ENCODE measurements around the gene GGTLC2.
"Not testable (repeated sequence)": the region's sequence is repeated elsewhere in the genome, so short reads cannot be mapped to it uniquely, and the experiment has no call there.

Gene GGTLC2

GRCh38 chr22:22633533-22633932 lies 10.9 kb upstream of the GGTLC2 start:
- DNase-seq (ENCODE audit: low read depth, low spot score); H3K27ac ChIP-seq: not testable (repeated sequence)

DNA sequence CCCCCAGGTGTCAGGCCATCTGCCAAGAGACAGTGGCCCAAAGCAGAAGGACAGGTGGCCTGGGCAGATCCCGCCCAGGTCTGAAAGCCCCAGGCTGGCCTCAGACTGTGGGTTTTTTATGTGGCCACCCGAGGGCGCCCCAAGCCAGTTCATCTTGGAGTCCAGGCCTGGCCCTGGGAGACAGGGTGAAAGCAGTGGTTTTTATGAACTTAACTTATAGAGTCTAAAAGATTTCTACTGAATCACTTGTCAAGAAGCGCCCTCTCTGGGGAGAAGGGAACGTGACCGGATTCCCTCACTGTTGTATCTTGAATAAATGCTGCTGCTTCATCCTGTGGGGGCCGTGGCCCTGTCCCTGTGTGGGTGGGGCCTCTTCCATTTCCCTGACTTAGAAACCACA lies 8.2 kb upstream of the GGTLC2 start:
- H3K27ac ChIP-seq; DNase-seq (ENCODE audit: low read depth, low spot score): not testable (repeated sequence)

- not testable (repeated sequence) for H3K27ac ChIP-seq; DNase-seq (ENCODE audit: low read depth, low spot score)
Measured at GRCh38 chr22:22638313-22638712, 6.1 kb upstream of the GGTLC2 start.

DNA sequence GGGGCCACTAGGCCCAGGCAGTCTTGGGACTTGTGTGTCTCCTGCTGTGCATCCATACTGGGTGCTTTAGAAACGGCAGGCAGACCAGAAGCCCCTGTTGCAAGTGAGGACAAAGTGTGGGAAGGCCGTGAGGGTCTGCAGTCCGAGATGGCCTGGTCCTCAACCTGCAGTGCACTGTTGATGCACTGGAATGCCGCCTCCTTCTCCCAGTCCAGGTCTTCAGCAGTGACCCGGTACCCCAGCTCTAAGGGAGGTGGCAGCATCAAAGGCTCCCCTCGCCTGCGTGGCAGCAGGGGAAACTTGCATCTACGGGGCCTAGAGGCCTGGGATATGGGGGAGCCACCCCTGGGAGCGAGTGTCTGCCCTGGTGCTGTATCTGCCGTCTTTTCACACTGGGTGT lies 2.2 kb upstream of the GGTLC2 start:
- DNase-seq (ENCODE audit: low read depth, low spot score); H3K27ac ChIP-seq: not testable (repeated sequence)

DNA sequence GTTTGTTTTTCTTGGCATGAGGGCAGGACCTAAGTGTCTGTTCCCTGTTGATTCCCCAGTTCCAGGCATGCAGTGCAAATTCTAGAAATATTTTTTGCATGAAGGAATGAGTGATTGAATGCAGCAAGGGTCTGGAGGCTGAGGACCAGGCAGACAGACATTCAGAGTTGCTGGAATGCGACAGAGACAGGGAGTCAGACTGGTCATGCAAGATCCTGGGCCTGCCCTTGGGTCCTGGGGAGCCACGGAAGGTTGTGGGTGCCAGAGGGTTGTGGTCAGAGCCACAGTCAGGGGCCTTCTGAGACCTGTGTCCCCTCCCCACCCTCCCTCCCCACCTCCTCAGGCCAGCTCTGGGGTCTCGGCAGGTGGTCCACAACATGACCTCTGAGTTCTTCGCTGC lies 1.6 kb downstream of the GGTLC2 start:
- H3K27ac ChIP-seq; DNase-seq (ENCODE audit: low read depth, low spot score): not testable (repeated sequence)

DNA sequence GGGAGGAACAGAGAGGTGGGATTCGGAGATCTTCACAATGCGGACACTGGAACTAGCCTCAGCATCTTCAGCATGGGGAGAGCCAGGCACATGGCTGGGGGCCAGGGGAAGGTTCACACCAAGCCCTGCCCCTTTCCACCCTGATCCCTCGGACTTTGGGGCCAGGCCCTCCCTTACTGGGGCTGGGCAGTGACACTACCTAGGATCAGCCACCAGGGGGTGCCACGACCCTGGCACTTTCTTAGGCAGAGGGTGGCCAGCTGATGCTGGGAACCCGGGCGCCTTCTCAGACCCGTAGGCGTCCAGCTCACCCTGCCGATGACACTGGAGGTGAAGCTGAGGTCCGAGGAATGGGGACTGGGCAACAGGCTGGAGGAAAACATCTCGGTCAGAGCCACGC lies 3.5 kb downstream of the GGTLC2 start:
- H3K27ac ChIP-seq; DNase-seq (ENCODE audit: low read depth, low spot score): not testable (repeated sequence)

DNA sequence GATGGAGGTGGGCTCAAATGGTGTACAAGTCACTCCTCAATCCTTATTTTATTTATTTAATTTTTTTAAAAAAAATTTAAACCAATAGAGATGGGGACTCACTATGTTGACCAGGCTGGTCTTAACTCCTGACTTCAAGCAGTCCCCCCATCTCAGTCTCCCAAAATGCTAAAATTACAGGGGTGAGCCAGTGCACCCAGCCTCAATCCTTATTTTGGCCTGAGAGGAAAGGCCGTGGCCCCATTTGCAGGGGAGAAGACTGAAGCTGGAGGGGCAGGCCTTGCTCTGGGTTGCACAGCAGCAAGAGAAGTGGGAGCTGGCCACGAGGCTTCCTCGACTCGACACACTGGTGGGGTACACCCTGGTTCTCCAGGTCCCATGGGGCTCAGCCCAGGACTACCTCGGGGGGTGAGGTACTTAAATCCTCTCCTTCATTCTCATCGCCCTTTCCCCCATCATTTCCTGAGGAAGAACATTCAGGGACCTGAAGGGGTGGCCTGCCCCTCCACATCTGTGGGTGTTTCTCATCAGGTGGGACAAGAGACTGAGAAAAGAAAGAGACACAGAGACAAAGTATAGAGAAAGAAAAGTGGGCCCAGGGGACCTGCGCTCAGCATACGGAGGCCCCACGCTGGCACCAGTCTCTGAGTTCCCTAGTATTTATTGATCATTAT lies 4.6 kb downstream of the GGTLC2 start:
- not testable (repeated sequence) for H3K27ac ChIP-seq; DNase-seq (ENCODE audit: low read depth, low spot score)

DNA sequence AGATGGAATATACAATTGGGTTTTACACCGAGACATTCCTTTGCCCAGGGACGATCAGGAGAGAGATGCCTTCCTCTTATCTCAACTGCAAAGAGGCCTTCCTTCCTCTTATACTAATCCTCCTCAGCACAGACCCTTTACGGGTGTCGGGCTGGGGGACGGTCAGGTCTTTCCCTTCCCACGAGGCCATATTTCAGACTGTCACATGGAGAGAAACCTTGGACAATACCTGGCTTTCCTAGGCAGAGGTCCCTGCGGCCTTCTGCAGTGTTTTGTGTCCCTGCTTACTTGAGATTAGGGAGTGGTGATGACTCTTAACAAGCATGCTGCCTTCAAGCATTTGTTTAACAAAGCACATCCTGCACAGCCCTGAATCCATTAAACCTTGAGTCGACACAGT lies 5.3 kb downstream of the GGTLC2 start:
- DNase-seq (ENCODE audit: low read depth, low spot score); H3K27ac ChIP-seq: not testable (repeated sequence)

DNA sequence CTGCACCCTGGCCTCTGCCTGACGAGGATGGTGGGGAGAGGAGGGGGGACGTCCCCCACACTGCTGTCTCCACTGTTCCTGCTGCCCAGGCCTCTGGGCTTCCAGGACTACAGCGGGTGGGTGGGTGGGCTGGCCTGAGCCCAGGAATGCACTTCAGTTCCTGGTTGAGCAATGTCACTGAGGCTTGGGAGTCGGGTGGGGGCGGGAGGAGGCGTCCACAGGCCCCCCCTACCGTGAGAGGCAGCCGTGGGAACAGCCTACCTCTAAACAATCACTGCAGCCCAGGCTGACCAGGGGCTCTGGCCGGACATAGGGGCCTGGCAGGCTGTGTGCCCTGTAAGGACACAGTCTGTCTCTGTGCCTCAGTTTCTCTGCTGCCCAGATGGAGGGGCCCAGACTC lies 6.0 kb downstream of the GGTLC2 start:
- H3K27ac ChIP-seq; DNase-seq (ENCODE audit: low read depth, low spot score): not testable (repeated sequence)

GRCh38 chr22:22650803-22651515 lies 6.5 kb downstream of the GGTLC2 start:
- H3K27ac ChIP-seq; DNase-seq (ENCODE audit: low read depth, low spot score): not testable (repeated sequence)

DNA sequence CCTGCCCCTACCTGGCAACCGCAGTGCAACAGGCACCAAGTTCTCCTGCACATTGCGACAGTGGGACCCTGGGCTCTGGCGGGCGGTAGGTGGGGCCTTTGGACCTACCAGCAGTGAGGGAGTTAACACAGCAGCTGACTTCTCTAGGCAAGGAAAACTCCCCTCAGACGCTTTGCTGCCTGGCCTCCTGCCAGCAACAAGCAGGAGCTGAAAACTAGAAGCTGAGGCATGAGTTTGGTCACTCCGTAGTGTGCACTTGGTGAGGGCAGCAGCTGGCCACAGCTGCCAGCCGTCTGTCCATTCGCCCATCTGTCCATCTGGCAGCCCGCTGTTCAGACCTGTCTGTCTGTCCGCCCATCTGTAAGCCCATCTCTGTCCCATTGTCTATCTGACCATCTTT lies 7.2 kb downstream of the GGTLC2 start:
- H3K27ac ChIP-seq; DNase-seq (ENCODE audit: low read depth, low spot score): not testable (repeated sequence)

GRCh38 chr22:22652102-22652501 lies 7.7 kb downstream of the GGTLC2 start:
- not testable (repeated sequence) for DNase-seq (ENCODE audit: low read depth, low spot score); H3K27ac ChIP-seq

DNA sequence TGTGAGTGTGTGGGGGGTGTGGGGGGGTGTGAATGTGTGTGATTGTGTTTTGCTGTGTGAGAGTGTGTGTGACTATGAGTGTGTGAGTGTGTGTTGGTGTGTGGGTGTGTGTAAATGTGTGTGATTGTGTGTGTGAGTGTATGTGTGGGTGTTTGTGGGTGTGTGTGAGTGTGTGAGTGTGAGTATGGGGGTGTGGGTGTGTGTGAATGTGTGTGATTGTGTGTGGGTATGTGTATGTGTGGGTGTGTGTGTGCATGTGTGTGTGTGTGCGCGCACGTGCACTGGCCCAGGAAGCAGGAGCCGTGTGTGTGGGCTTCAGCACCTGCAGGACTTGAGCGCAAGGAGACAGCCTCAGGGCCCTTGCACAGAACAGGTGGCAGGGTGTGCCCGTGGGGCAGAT lies 8.2 kb downstream of the GGTLC2 start:
- DNase-seq (ENCODE audit: low read depth, low spot score); H3K27ac ChIP-seq: not testable (repeated sequence)

GRCh38 chr22:22653677-22654381 lies 9.4 kb downstream of the GGTLC2 start:
- H3K27ac ChIP-seq; DNase-seq (ENCODE audit: low read depth, low spot score): not testable (repeated sequence)

DNA sequence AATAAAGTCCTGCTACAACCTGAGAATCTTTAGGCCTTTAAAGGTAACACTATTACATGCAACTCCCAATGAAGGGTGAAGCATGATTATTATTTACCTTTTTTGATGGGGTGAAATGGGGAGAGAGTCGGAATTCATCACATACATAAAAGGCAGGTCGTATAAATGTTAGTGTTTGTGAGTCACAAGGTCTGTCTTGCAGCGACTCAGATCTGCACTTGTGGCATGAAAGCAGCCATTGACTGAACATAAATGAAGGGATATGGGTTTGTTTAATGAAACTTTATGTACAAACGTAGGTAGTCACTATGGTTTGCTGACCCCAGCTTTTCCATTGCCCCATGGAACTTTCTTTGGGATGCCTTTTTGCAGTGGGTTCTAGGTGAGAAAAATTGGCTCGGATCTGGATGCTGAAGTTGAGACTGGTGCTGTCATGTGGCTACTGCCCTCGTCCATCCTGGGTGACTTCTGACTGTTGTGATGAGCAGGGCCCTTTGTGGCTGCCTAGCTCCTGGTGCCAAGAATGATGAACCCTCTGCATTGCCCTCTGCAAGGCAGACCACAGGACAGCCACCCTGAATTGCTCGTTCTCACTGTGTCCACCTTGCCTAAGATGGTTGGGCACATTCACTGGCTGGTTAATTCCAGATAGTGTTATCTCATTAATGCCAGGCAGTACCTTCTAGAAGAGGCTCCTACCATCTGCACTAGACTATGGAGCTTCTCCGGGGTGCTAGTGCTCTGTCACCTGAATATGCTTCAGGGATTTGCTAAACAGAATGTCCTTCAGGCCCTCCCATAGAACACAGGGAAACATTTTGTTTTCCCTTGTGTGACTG lies 11.3 kb downstream of the GGTLC2 start:
- DNase-seq (ENCODE audit: low read depth, low spot score) = no peak
- no peak overlapping the region for H3K27ac ChIP-seq

- H3K27ac ChIP-seq = no peak overlapping the region
- DNase-seq (ENCODE audit: low read depth, low spot score) = no peak
Measured at GRCh38 chr22:22657712-22658111, 13.3 kb downstream of the GGTLC2 start.

DNA sequence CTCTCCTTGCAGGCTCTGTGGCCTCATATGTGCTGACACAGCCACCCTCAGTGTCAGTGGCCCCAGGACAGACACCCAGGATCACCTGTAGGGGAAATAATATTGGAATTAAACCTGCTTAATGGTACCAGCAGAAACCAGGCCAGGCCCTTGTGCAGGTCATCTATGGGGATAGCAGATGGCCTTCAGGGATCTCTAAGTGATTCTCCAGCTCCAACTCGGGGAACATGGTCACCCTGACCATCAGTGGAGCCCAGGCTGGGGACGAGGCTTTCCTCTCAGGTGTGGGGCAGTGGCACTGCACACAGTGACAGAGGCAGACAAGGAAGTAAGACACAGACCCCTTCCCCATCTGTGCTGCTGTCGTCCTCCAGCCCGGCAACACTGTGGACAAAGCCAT lies 16.9 kb downstream of the GGTLC2 start:
- H3K27ac ChIP-seq = no peak overlapping the region
- DNase-seq (ENCODE audit: low read depth, low spot score) = no peak

- no peak for DNase-seq (ENCODE audit: low read depth, low spot score)
Measured at GRCh38 chr22:22662095-22662494, 17.7 kb downstream of the GGTLC2 start.

GRCh38 chr22:22663861-22664800 lies 19.7 kb downstream of the GGTLC2 start:
- no peak overlapping the region for H3K27ac ChIP-seq
- no peak for DNase-seq (ENCODE audit: low read depth, low spot score)

More at GRCh38 chr22:22662095-22662494, 17.7 kb downstream of the GGTLC2 start:
- no peak overlapping the region for H3K27ac ChIP-seq
